ENCODE data around the gene RAB30. TPM values are rescaled to one million over a fixed set of nuclear protein-coding genes. Genes with fewer than 3 reads are reported as not detected.

Gene RAB30
- total RNA-seq, 1 donor from 2014 or later: 160 TPM

GRCh38 chr11:82939456-82939855 is 132.2 kb downstream of the RAB30 start:
- intact Hi-C loops (cut with micrococcal nuclease): no loop called here
- no peak for DNase-seq
- H3K4me3 Mint-ChIP-seq: no peak overlapping the region

GRCh38 chr11:82937554-82937953 is 134.1 kb downstream of the RAB30 start:
- no peaks in the 10 kb centered on the region for H3K9me3 Mint-ChIP-seq
- TF ChIP-seq CTCF (IDR thresholded peaks at IDR 0.05): no peak
- POLR2A ChIA-PET: no interaction called here
- no peak for DNase-seq
- H3K4me3 Mint-ChIP-seq: no peak overlapping the region
- intact Hi-C loops (cut with micrococcal nuclease): no loop called here
- no peak for ATAC-seq (ENCODE audit: low read depth)
- CTCF ChIA-PET: interaction anchor here (1.1 kb wide), 1 partner anchor 8 kb away, joined by 3 read pairs; no protein-coding TSS in a partner anchor
- peaks cover 2% of the 10 kb centered on the region for H3K36me3 Mint-ChIP-seq (ENCODE audit: low read depth)
- peaks cover 9% of the 10 kb centered on the region for H3K4me1 Mint-ChIP-seq
- no peak overlapping the region for H3K27ac Mint-ChIP-seq
- H3K27me3 Mint-ChIP-seq: no peaks in the 10 kb centered on the region

More at GRCh38 chr11:82939456-82939855, 132.2 kb downstream of the RAB30 start:
- ChIA-PET CTCF (no interaction called here), POLR2A (no interaction called here)
- no peaks in the 10 kb centered on the region for H3K4me1 Mint-ChIP-seq
- no peak for TF ChIP-seq CTCF (IDR thresholded peaks at IDR 0.05)
- ATAC-seq (ENCODE audit: low read depth): no peak
- H3K9me3 Mint-ChIP-seq: no peaks in the 10 kb centered on the region
- H3K27ac Mint-ChIP-seq: no peak overlapping the region
- H3K27me3 Mint-ChIP-seq: no peaks in the 10 kb centered on the region
- no peaks in the 10 kb centered on the region for H3K36me3 Mint-ChIP-seq (ENCODE audit: low read depth)

GRCh38 chr11:82936261-82936660 is 135.4 kb downstream of the RAB30 start:
- Mint-ChIP-seq H3K9me3 (no peaks in the 10 kb centered on the region), H3K4me1 (peaks cover 22% of the 10 kb centered on the region), H3K27me3 (no peaks in the 10 kb centered on the region), H3K27ac (no peak overlapping the region), H3K36me3 (ENCODE audit: low read depth) (peaks cover 2% of the 10 kb centered on the region), H3K4me3 (no peak overlapping the region)
- intact Hi-C loops (cut with micrococcal nuclease): no loop called here
- CTCF ChIA-PET: no interaction called here
- DNase-seq (no peak), ATAC-seq (ENCODE audit: low read depth) (no peak)
- TF ChIP-seq CTCF (IDR thresholded peaks at IDR 0.05): no peak
- POLR2A ChIA-PET: no interaction called here

GRCh38 chr11:82932564-82932963 is 139.1 kb downstream of the RAB30 start:
- peaks cover 57% of the 10 kb centered on the region for H3K4me1 Mint-ChIP-seq

GRCh38 chr11:82930734-82931133 is 141.0 kb downstream of the RAB30 start:
- POLR2A ChIA-PET: interaction anchor here (0.6 to 2.0 kb wide), 10 partner anchors 9 to 226 kb away, joined by 3 to 19 read pairs (median 4); no protein-coding TSS in a partner anchor
- peak overlapping the region; percentile 74 for H3K27ac Mint-ChIP-seq
- H3K9me3 Mint-ChIP-seq: no peaks in the 10 kb centered on the region
- intact Hi-C loops (cut with micrococcal nuclease): loop anchor here (2.0 kb wide), 2 partner anchors 30 to 42 kb away; no protein-coding TSS in a partner anchor
- ATAC-seq (ENCODE audit: low read depth) (no peak), DNase-seq (no peak)
- CTCF ChIA-PET: interaction anchor here (0.7 to 2.0 kb wide), 3 partner anchors 12 to 319 kb away, joined by 3 to 6 read pairs (median 3); no protein-coding TSS in a partner anchor
- no peaks in the 10 kb centered on the region for H3K27me3 Mint-ChIP-seq
- peaks cover 65% of the 10 kb centered on the region for H3K4me1 Mint-ChIP-seq
- TF ChIP-seq CTCF (IDR thresholded peaks at IDR 0.05): no peak
- H3K4me3 Mint-ChIP-seq: no peak overlapping the region
- peaks cover 2% of the 10 kb centered on the region for H3K36me3 Mint-ChIP-seq (ENCODE audit: low read depth)

More at GRCh38 chr11:82932564-82932963, 139.1 kb downstream of the RAB30 start:
- DNase-seq (no peak), ATAC-seq (ENCODE audit: low read depth) (no peak)
- Mint-ChIP-seq H3K4me3 (no peak overlapping the region), H3K36me3 (ENCODE audit: low read depth) (peaks cover 2% of the 10 kb centered on the region), H3K27me3 (no peaks in the 10 kb centered on the region), H3K27ac (peak overlapping the region; percentile 55), H3K9me3 (no peaks in the 10 kb centered on the region)
- ChIA-PET CTCF (interaction anchor here (0.7 kb wide), 1 partner anchor 65 kb away, joined by 6 read pairs; no protein-coding TSS in a partner anchor), POLR2A (interaction anchor here (0.6 to 1.0 kb wide), 4 partner anchors 12 to 203 kb away, joined by 3 to 6 read pairs (median 4); no protein-coding TSS in a partner anchor)
- no peak for TF ChIP-seq CTCF (IDR thresholded peaks at IDR 0.05)
- intact Hi-C loops (cut with micrococcal nuclease): no loop called here

Measured in activated B cell treated with CpG ODN at 0.5 μM for 24 hours (primary cell).